Activated CD4-positive, alpha-beta T cell treated with anti-CD3 and anti-CD28 coated beads, Interleukin-2, amount 10 ng/mL, durations not matched to agents 24 days and 14 days (primary cell): ENCODE data around the gene PDGFRB. TPM values are rescaled to one million over a fixed set of nuclear protein-coding genes. Genes with fewer than 3 reads are reported as not detected.

Experiments
- DNase-seq: peaks from one replicate; pipeline ENCODE4 v3.0.0; 2022
- H3K27ac Mint-ChIP-seq: one replicate; pipeline ENCODE4 v1.8.0; 2022; ENCODE audit warnings: mild to moderate bottlenecking, mixed read lengths
- H3K27me3 Mint-ChIP-seq: one replicate; pipeline ENCODE4 v1.8.0; 2022; ENCODE audit warnings: mixed read lengths
- H3K36me3 Mint-ChIP-seq: one replicate; pipeline ENCODE4 v1.8.0; 2022; ENCODE audit warnings: low read depth, mild to moderate bottlenecking, mixed read lengths
- H3K4me1 Mint-ChIP-seq: one replicate; pipeline ENCODE4 v1.8.0; 2021; ENCODE audit warnings: mixed read lengths
- H3K4me3 Mint-ChIP-seq: one replicate; pipeline ENCODE4 v1.8.0; 2022; ENCODE audit warnings: mild to moderate bottlenecking, moderate library complexity, mixed read lengths
- H3K9me3 Mint-ChIP-seq: one replicate; pipeline ENCODE4 v1.8.0; 2021; ENCODE audit warnings: mixed read lengths
- intact Hi-C: fragments of 100-400 bp; cut with micrococcal nuclease; formaldehyde crosslinking; loops from one replicate; pipeline ENCODE4 v1.15.1; 2023
- total RNA-seq: library from RNA; stranded (reverse); gene quantifications from 2 replicates; pipeline ENCODE4 v1.2.3, GENCODE V29; 2022

The PDGFRB gene
- total RNA-seq, 1 donor from 2014 or later = 1.5 TPM

DNA sequence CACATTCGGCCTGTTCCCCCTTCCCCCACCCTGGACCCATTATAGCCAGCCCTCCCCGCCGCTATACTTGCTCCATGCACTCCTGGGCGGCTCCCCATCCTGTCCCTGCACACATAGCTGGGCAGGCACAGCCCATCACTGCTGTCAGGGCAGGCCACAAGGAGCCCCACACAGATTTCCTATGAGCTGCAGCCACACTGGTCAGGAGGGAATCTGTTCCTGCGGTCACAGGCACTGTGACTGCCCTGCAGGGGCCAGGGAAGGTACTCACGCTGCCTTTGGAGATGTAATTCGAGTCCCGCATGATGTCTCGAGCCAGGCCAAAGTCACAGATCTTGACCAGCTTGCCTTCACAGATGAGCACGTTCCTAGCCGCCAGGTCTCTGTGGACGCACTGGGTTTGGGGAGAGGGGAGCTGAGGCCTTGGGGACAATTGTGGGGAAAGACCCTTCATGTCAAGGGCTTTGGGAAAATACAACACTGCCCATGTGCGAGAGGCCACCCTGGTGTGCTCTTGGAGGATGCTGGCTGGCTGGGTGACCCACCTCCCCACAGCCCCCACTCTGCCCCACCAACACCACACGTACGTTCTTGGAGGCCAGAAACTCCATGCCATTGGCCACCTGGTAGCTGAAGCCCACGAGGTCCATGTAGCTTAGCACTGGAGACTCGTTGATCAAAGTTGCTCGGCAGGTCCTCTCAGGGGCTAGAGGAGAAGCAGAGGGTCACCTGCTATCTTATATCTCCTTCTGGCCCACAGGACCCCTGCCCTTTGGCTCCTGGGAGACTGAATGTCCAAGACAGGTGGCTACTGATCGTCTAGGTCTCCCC is 34.8 kb downstream of the PDGFRB start:
- no peak overlapping the region for H3K27ac Mint-ChIP-seq
- DNase-seq = no peak
- H3K36me3 Mint-ChIP-seq = no peaks in the 10 kb centered on the region
- H3K4me3 Mint-ChIP-seq = no peak overlapping the region
- intact Hi-C loops = no loop called here
- no peaks in the 10 kb centered on the region for H3K27me3 Mint-ChIP-seq
- H3K4me1 Mint-ChIP-seq = peaks cover 2% of the 10 kb centered on the region
- H3K9me3 Mint-ChIP-seq = no peaks in the 10 kb centered on the region

DNA sequence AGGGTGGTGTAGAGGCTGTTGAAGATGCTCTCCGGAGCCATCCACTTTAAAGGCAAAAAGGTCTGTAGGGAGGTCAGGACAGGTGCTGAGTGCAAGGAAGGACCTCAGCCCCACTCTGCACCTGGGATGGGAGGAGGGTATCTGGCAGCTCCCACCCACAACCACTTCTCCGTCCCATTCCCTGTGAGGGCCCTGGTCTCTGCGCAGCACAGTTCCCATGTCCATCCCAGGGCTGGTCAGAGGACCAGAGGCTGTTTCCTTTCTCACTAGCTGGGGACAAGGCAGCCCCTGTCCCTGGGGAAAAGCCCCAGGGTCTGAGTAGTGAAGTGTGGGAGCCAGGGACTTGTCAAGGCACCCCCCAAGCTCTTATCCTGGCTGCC is 35.6 kb downstream of the PDGFRB start:
- Mint-ChIP-seq H3K36me3 (no peaks in the 10 kb centered on the region), H3K27me3 (no peaks in the 10 kb centered on the region), H3K9me3 (no peaks in the 10 kb centered on the region), H3K27ac (no peak overlapping the region), H3K4me3 (no peak overlapping the region), H3K4me1 (peaks cover 2% of the 10 kb centered on the region)
- intact Hi-C loops = no loop called here
- DNase-seq = no peak

DNA sequence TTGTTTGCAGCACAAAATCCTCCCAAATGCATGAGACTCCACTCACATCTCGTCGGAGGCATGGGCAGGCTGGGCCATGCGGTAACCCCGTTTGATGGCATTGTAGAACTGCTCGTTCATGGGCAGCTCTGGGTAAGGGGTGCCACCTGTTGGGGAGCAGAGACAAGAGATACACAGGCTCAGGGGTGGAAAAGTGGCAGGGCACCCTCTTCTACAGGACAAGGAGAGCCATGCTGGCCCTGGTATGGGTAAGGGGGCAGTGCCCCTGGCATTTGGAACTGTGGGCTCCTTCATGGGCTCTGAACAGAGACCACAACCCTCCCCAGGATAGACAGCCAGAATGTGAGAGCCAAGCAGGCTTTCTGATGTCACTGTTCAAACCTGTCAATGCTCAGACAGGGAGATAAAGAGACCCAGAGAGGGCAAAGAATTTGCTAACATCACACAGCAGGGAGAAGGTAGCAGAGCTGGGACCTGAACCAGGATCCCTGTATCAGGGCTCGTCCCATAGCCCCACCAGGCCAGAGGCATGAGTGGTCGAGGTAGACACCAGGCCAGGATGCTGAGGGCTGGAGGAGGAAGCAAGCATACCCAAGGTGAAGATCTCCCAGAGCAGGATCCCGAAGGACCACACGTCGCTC is 36.1 kb downstream of the PDGFRB start:
- intact Hi-C loops = no loop called here
- Mint-ChIP-seq H3K9me3 (no peaks in the 10 kb centered on the region), H3K4me1 (peaks cover 2% of the 10 kb centered on the region), H3K36me3 (no peaks in the 10 kb centered on the region), H3K4me3 (no peak overlapping the region), H3K27ac (no peak overlapping the region), H3K27me3 (no peaks in the 10 kb centered on the region)
- DNase-seq = no peak

DNA sequence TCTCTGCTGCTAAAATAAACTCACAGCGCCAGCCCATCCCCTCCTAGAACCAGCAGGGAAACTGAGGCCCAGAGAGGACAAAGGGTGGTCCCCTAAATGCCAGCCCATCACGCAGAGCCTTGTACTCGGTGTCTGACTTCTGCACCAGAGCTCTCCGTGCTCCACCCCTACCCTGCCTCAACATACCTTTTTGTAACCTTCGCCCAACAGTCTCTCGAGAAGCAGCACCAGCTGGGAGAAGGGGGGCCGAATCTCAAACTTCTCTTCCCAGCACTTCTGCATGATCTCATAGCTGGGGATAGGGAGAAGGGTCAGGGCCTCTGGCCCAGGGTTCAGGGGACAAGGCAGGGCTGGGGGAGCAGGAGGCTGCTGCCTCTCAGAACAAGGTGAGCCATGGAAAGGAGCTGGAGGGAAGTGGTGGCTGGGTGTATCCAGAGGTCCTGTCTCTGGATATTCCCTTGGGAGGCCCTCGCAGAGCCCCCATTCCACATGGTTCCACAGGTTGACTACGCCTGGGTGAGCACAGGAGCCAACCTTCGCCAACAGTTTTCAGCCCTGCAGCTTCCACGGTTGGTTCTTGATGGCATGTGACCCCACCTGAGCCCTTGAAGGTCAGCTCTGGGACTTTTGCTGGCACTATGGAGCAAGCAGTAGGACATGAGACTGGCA is 37.0 kb downstream of the PDGFRB start:
- Mint-ChIP-seq H3K36me3 (no peaks in the 10 kb centered on the region), H3K9me3 (no peaks in the 10 kb centered on the region)
- intact Hi-C loops = no loop called here

DNA sequence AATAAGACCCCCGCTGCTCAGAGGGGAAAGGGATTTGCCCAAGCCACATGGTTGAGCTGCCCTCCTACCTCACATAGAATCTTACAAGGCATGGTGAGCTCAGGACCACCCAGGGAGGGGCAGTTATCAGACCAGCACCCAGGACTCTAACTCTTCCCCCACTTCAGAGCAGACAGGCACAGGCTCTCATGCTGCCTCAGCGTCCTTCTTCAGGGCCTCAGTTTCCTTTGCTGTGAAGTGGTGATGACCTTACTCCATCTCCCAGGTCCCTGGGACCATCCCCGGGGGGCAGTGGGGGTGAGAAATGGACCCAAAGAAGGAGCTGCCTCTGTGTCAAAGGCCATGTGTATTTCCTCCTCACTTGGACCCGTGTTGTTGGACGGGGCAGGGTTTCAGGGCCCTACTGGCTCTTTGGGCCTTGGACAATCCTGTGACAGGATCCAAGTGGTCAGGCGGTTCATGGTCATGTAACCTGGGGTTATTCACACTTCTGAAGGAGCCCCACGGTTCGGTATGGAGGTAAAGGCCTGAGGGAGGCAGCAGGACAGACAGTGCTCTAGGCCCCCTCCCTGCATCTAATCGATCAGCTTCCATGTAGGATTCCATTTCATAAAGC is 37.6 kb downstream of the PDGFRB start:
- H3K4me1 Mint-ChIP-seq = peaks cover 2% of the 10 kb centered on the region
- H3K36me3 Mint-ChIP-seq = no peaks in the 10 kb centered on the region
- intact Hi-C loops = no loop called here
- H3K9me3 Mint-ChIP-seq = no peaks in the 10 kb centered on the region
- H3K27me3 Mint-ChIP-seq = peaks cover 1% of the 10 kb centered on the region
- H3K27ac Mint-ChIP-seq = no peak overlapping the region
- H3K4me3 Mint-ChIP-seq = no peak overlapping the region
- DNase-seq = no peak

More for the DNA sequence above, 37.0 kb downstream of the PDGFRB start:
- DNase-seq = no peak
- Mint-ChIP-seq H3K27ac (no peak overlapping the region), H3K4me3 (no peak overlapping the region), H3K27me3 (no peaks in the 10 kb centered on the region), H3K4me1 (peaks cover 2% of the 10 kb centered on the region)

DNA sequence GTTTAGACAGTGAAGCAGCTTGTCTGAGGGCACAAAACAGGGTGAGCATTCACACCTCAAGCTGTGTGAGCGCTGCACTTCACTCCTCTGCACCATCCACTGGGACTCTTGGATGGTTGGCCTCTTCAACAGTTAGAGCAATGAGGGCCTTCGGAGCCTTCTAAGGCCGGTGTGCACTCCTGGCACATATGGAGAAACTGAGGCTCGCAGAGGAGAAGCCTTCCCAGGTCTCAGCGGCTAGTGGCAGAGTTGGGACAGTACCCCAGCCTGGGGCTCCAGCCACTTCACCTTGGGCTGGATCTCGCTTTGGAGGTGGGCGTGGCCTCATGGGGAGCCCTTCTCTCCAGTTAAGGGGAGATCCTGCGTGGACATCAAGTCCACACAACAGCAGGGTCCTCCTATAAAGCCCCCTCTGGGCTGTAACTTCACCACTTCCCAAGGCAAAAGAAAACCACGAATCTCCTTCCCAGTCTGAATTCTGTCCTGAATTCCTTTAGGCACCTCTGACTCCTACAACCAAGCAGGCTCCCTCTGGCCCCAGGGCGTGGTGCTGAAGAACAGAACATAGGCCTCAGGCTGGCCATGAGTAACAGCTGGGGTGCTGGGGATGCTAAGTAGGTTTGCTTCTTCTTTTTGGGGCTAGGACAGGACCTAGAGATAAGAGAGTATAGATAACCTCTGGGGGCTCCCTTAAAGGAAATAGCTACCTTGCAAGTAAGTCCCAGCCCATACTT is 38.8 kb downstream of the PDGFRB start:
- no peak overlapping the region for H3K27ac Mint-ChIP-seq
- intact Hi-C loops = no loop called here
- H3K4me3 Mint-ChIP-seq = no peak overlapping the region
- H3K9me3 Mint-ChIP-seq = no peaks in the 10 kb centered on the region
- no peaks in the 10 kb centered on the region for H3K4me1 Mint-ChIP-seq
- H3K36me3 Mint-ChIP-seq = no peaks in the 10 kb centered on the region
- no peak for DNase-seq
- H3K27me3 Mint-ChIP-seq = peaks cover 1% of the 10 kb centered on the region

DNA sequence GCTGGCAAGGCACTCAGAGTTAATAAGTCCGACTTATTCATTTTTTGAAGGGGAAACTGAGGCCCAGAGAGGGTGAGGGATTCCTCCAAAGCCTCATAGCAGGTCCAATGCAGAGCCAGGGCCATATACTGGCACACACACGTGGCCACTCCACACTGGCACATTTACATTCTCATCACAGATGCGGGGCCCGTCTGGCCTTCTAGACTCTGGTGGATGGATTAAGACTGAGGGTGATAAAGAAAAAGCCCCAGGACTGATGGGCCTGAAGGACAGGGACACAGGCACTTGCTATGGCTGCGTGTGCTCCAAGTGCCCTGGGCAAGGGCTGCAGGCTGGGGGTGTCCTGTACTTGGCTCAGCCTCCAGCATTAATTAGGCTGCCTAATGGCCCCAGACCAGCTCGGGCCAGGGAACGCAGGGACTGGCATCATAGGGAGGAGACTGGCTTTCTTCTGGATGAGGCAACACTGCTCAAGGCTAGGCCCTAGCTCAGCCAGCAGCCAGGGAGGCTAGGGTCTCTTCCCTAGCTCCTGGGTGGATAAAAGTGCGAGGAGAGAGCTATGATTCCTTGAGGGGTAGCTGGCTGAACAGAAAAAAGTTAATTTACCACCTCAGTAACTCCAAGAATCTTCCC is 40.8 kb downstream of the PDGFRB start:
- intact Hi-C loops = no loop called here
- H3K4me1 Mint-ChIP-seq = no peaks in the 10 kb centered on the region
- DNase-seq = no peak
- H3K4me3 Mint-ChIP-seq = no peak overlapping the region
- H3K9me3 Mint-ChIP-seq = no peaks in the 10 kb centered on the region
- H3K27me3 Mint-ChIP-seq = peaks cover 9% of the 10 kb centered on the region
- H3K36me3 Mint-ChIP-seq = no peaks in the 10 kb centered on the region
- no peak overlapping the region for H3K27ac Mint-ChIP-seq

DNA sequence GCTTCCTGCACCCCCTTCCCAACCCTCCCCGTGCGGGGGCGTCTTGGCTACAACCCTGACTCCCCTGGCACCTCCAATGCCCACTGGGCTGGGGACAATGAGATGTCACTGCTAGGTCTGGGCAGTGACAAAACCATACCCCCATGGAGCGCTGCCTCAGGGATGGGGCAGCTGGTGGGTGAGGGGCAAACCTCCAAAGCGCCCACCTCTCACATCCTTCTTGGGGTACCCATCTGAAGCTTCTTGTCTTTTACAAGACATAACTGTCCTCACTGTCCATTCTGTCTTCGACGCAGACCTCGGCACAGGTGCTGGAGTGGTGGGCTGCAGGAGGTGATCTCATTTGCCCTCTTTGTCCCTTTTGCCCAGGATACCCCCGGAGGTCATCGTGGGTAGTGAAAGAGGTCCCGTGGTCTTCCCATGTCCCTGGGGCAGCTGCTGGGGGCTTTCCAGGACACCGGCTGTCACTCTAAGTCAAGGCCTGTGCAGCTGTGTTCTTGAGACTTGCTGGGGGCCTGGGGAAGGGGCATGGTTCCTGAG is 41.5 kb downstream of the PDGFRB start:
- intact Hi-C loops = no loop called here
- H3K36me3 Mint-ChIP-seq = no peaks in the 10 kb centered on the region
- peaks cover 10% of the 10 kb centered on the region for H3K27me3 Mint-ChIP-seq
- no peak overlapping the region for H3K4me3 Mint-ChIP-seq
- no peak overlapping the region for H3K27ac Mint-ChIP-seq
- no peak for DNase-seq
- no peaks in the 10 kb centered on the region for H3K4me1 Mint-ChIP-seq
- H3K9me3 Mint-ChIP-seq = no peaks in the 10 kb centered on the region

DNA sequence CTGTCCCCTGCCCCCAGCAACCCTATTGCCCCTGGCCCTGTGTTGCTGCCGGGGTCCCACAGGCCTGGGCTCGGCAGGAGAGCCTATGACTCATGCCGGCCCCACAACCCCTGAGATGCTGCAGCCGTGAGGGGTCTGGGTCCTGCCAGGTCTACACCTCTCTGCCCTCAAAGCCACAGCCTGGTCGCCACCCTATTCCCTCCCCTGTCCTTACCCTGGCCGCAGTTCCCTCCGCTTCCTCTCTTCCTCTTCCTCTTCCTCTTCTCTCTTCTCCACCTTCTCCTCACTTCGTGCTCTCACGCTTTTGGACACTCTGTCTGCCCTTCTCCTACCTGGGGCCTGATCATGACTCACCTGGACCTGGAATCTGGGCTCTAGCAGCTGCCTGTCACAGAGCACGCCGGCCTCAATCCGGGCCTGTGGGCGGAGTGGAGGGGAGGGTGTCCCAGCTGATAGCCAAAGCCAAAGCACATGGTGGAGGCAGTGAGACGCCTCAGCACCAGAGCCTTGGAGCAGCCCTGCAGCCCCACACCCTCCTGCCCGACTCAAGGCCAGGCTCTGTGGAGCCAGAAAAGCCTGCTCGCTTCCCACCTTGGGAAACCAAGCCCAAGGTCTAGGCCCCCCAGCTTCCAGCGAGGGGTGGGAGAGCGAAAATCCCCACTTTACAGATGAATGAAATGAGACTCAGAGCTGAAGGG is 42.4 kb downstream of the PDGFRB start:
- no peak for DNase-seq
- H3K9me3 Mint-ChIP-seq = no peaks in the 10 kb centered on the region
- H3K27ac Mint-ChIP-seq = no peak overlapping the region
- H3K4me3 Mint-ChIP-seq = no peak overlapping the region
- peaks cover 10% of the 10 kb centered on the region for H3K27me3 Mint-ChIP-seq
- H3K4me1 Mint-ChIP-seq = no peaks in the 10 kb centered on the region
- no peaks in the 10 kb centered on the region for H3K36me3 Mint-ChIP-seq
- intact Hi-C loops = no loop called here

DNA sequence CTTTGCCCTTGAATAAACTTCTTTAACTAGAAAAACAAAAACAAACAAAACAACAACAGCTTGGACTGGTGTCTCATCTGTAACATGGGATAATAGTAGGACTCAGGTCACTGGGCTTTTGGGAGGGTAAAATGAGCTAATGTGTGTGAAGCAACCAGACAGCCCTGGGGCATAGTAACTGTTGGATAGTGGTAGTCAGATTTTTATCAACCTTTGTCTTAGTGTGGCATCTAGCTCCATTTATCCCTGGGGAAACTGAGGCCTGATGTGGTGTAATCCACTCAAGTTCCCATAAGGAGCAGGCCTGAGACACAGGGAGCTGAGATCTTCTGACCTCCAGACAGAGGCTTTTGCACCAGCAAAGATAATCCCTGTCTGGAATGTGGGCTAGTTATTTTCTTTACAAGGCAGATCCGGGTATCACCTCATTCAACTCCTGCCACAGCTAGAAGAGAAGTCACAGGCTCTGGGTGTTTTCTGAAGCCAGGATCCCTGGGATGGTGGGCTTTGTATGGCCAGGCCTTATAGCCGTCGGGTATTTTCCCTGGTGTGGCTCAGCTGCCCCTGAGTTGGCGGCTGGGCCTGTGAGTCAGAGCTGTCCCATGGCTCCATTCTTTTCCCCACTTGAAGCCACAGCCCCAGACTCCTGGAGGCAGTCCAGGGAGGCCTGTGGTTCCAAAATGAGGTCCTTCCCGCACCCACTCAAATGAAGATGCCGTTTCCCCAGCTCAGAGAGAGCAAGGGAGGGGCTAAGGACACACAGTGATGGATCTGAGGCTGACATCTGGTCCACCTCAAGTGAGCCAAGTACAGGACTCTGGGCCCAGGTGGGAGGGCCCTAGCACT is 43.2 kb downstream of the PDGFRB start:
- Mint-ChIP-seq H3K4me1 (no peaks in the 10 kb centered on the region), H3K36me3 (no peaks in the 10 kb centered on the region)
- no peak for DNase-seq

DNA sequence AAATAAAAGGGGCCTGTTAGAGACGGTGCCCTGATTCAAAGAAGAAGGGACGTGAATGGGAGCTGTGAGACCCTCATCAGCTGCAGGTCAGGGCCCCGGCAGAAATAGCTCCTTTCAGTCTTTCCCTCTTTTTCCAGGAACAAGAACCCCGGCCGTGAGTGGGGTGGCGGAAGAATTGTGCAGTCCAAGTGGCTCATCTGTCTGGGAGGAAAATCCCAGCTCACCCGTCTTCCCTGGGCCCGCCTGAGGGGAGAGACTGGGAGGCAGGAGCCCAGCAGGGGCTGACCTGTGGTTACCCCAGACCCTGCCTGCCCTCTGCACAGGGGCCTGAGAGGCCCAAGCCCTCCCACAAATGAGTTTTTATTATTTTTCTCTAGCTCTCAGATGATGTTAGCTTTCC is 44.5 kb downstream of the PDGFRB start:
- H3K4me1 Mint-ChIP-seq = no peaks in the 10 kb centered on the region
- H3K27me3 Mint-ChIP-seq = peaks cover 10% of the 10 kb centered on the region
- no peaks in the 10 kb centered on the region for H3K9me3 Mint-ChIP-seq
- H3K36me3 Mint-ChIP-seq = no peaks in the 10 kb centered on the region
- H3K4me3 Mint-ChIP-seq = no peak overlapping the region
- no peak overlapping the region for H3K27ac Mint-ChIP-seq
- intact Hi-C loops = no loop called here
- no peak for DNase-seq

More for the DNA sequence above, 43.2 kb downstream of the PDGFRB start:
- H3K9me3 Mint-ChIP-seq = no peaks in the 10 kb centered on the region
- H3K27ac Mint-ChIP-seq = no peak overlapping the region
- no peak overlapping the region for H3K4me3 Mint-ChIP-seq
- H3K27me3 Mint-ChIP-seq = peaks cover 10% of the 10 kb centered on the region
- intact Hi-C loops = no loop called here

DNA sequence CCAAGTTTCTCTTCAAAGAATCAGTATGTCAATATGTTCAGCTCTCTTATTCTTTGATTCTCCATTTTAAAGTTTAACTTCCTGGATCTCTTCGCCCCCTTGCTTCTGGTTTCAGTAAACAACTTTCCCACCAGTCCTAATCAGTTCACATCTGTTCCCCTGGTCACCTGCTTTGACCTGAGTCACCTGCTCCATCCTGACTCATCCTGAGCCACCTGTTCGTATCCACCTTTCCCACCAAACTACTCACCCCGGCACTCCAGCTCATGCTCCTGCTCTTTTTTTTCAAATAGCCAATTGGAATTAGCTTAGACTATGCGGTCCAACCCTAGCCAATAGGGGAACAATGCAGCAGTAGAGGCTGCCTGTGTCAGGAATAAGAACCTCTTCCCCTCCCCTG is 45.7 kb downstream of the PDGFRB start:
- H3K4me1 Mint-ChIP-seq = no peaks in the 10 kb centered on the region
- no peaks in the 10 kb centered on the region for H3K9me3 Mint-ChIP-seq
- H3K4me3 Mint-ChIP-seq = no peak overlapping the region
- intact Hi-C loops = no loop called here
- peaks cover 10% of the 10 kb centered on the region for H3K27me3 Mint-ChIP-seq
- no peak overlapping the region for H3K27ac Mint-ChIP-seq
- no peak for DNase-seq
- H3K36me3 Mint-ChIP-seq = no peaks in the 10 kb centered on the region
